ENCODE results near the gene ITGB2.

The ITGB2 gene

GRCh38 chr21:44955798-44956175, 35.1 kb upstream of the ITGB2 start:
- no peak for DNase-seq (ENCODE audit: extremely low read depth in 1 of 2, low read depth in 1 of 2)

- DNase-seq (ENCODE audit: extremely low read depth in 1 of 2, low read depth in 1 of 2) = no peak
Measured at GRCh38 chr21:44955141-44955797, 34.6 kb upstream of the ITGB2 start.

- DNase-seq (ENCODE audit: extremely low read depth in 1 of 2, low read depth in 1 of 2) = no peak
Measured at GRCh38 chr21:44954281-44954771, 33.6 kb upstream of the ITGB2 start.

- no peak for DNase-seq (ENCODE audit: extremely low read depth in 1 of 2, low read depth in 1 of 2)
Measured at GRCh38 chr21:44953628-44954021, 32.9 kb upstream of the ITGB2 start.

GRCh38 chr21:44952929-44953627, 32.4 kb upstream of the ITGB2 start:
- no peak for DNase-seq (ENCODE audit: extremely low read depth in 1 of 2, low read depth in 1 of 2)

GRCh38 chr21:44952116-44952928, 31.6 kb upstream of the ITGB2 start:
- DNase-seq (ENCODE audit: extremely low read depth in 1 of 2, low read depth in 1 of 2) = no peak

GRCh38 chr21:44951186-44951915, 30.7 kb upstream of the ITGB2 start:
- no peak for DNase-seq (ENCODE audit: extremely low read depth in 1 of 2, low read depth in 1 of 2)

- DNase-seq (ENCODE audit: extremely low read depth in 1 of 2, low read depth in 1 of 2) = no peak
Measured at GRCh38 chr21:44950351-44950750, 29.7 kb upstream of the ITGB2 start.

GRCh38 chr21:44949779-44950198, 29.1 kb upstream of the ITGB2 start:
- peak in 1 of 2 donors; percentile 54 for DNase-seq (ENCODE audit: extremely low read depth in 1 of 2, low read depth in 1 of 2)

GRCh38 chr21:44949161-44949778, 28.6 kb upstream of the ITGB2 start:
- no peak for DNase-seq (ENCODE audit: extremely low read depth in 1 of 2, low read depth in 1 of 2)

- no peak for DNase-seq (ENCODE audit: extremely low read depth in 1 of 2, low read depth in 1 of 2)
Measured at GRCh38 chr21:44948426-44949120, 27.9 kb upstream of the ITGB2 start.

GRCh38 chr21:44947930-44948331, 27.2 kb upstream of the ITGB2 start:
- no peak for DNase-seq (ENCODE audit: extremely low read depth in 1 of 2, low read depth in 1 of 2)

GRCh38 chr21:44947111-44947929, 26.6 kb upstream of the ITGB2 start:
- no peak for DNase-seq (ENCODE audit: extremely low read depth in 1 of 2, low read depth in 1 of 2)

- no peak for DNase-seq (ENCODE audit: extremely low read depth in 1 of 2, low read depth in 1 of 2)
Measured at GRCh38 chr21:44946254-44947041, 25.7 kb upstream of the ITGB2 start.

GRCh38 chr21:44944596-44944995, 23.9 kb upstream of the ITGB2 start:
- no peak for DNase-seq (ENCODE audit: extremely low read depth in 1 of 2, low read depth in 1 of 2)

GRCh38 chr21:44943686-44944550, 23.2 kb upstream of the ITGB2 start:
- no peak for DNase-seq (ENCODE audit: extremely low read depth in 1 of 2, low read depth in 1 of 2)

- no peak for DNase-seq (ENCODE audit: extremely low read depth in 1 of 2, low read depth in 1 of 2)
Measured at GRCh38 chr21:44943005-44943685, 22.4 kb upstream of the ITGB2 start.

Measured in stimulated activated CD8-positive, alpha-beta memory T cell treated with anti-CD3 and anti-CD28 coated beads, Interleukin-7, amount 100 ng/mL, for 48 hours (primary cell).